ENCODE measurements around the gene RFTN1. TPM values are rescaled to one million over a fixed set of nuclear protein-coding genes. Genes with fewer than 3 reads are reported as not detected.

The RFTN1 gene
- total and polyA plus RNA-seq, 4 donors: 4.4 to 20.4 (median 11.9) TPM

- no peaks in the 10 kb centered on the region for H3K9me3 ChIP-seq (ENCODE audit: control insufficient read depth in 4 of 4, low read length in 3 of 4)
- H3K36me3 ChIP-seq (ENCODE audit: control insufficient read depth in 4 of 4, insufficient read depth in 3 of 4, low read depth in 1 of 4, low read length in 3 of 4): peaks cover 0 to 30% (median 19%) of the 10 kb centered on the region in 4 donors
- H3K9ac ChIP-seq (ENCODE audit: low read depth in 1 of 2, low read length in 2 of 2): no peak overlapping the region
- no peak overlapping the region for H3K4me3 ChIP-seq (ENCODE audit: low read depth in 1 of 3, low read length in 3 of 3)
- no peak overlapping the region for H3K27ac ChIP-seq (ENCODE audit: low read depth in 1 of 2, low read length in 2 of 2)
- no peaks in the 10 kb centered on the region for H3K27me3 ChIP-seq (ENCODE audit: control insufficient read depth in 4 of 4, insufficient read depth in 4 of 4, low read length in 3 of 4)
- 83% methylated on average over 1 of the region's 1 CpG for WGBS
- TF ChIP-seq NR2F2 (IDR thresholded peaks at IDR 0.05): no peak
- TF ChIP-seq RXRA (IDR thresholded peaks at IDR 0.05): no peak
- TF ChIP-seq JUND (IDR thresholded peaks at IDR 0.05): no peak
- no peak for TF ChIP-seq RAD21 (IDR thresholded peaks at IDR 0.05)
- TF ChIP-seq HNF4A (conservative IDR thresholded peaks at IDR 0.05): no peak
- TF ChIP-seq GABPA (IDR thresholded peaks at IDR 0.05 in 1 of 2, conservative IDR thresholded peaks at IDR 0.05 in 1 of 2): no peak
- TF ChIP-seq, protein P1, sequence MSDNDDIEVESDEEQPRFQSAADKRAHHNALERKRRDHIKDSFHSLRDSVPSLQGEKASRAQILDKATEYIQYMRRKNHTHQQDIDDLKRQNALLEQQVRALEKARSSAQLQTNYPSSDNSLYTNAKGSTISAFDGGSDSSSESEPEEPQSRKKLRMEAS (IDR thresholded peaks at IDR 0.05): no peak
- TF ChIP-seq FOXA1 (IDR thresholded peaks at IDR 0.05): no peak
- no peak for TF ChIP-seq ZBTB33 (IDR thresholded peaks at IDR 0.05)
- no peak for TF ChIP-seq ATF3 (IDR thresholded peaks at IDR 0.05)
- TF ChIP-seq REST (IDR thresholded peaks at IDR 0.05): no peak
- TF ChIP-seq SP1 (IDR thresholded peaks at IDR 0.05): no peak
- no peak for TF ChIP-seq EGR1 (IDR thresholded peaks at IDR 0.05; ENCODE audit: low read depth in 2 of 2)
- no peak for TF ChIP-seq TAF1 (conservative IDR thresholded peaks at IDR 0.05)
- H3K4me1 ChIP-seq (ENCODE audit: control insufficient read depth in 4 of 4, insufficient read depth in 4 of 4, low read length in 3 of 4): peaks cover 2 to 7% (median 4%) of the 10 kb centered on the region in 4 donors
- no peak for DNase-seq (ENCODE audit: low spot score)
Measured at GRCh38 chr3:16272588-16272987, 240.9 kb downstream of the RFTN1 start.

DNA sequence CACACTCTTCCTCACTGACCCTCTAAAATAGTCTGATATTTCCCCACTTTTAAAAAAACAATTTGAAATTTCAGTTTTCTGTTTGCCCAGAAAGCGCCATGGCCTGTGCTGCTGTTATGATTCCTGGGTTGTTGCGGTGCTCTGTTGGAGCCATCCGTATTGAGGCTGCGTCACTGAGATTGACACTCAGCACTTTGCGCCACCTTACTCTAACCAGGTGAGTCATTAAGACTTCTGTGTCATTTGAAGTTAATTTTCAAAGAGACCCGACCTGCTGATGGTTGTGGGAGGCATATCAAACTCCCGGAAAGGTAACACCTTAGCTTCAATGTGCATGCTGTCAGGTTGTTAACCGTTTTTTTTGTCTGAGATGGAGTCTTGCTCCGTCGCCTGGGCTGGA lies 242.6 kb downstream of the RFTN1 start:
- TF ChIP-seq RXRA (IDR thresholded peaks at IDR 0.05): no peak
- TF ChIP-seq HNF4A (conservative IDR thresholded peaks at IDR 0.05): no peak
- TF ChIP-seq GABPA (IDR thresholded peaks at IDR 0.05 in 1 of 2, conservative IDR thresholded peaks at IDR 0.05 in 1 of 2): no peak
- TF ChIP-seq FOXA2 (IDR thresholded peaks at IDR 0.05): no peak
- TF ChIP-seq, protein P2, sequence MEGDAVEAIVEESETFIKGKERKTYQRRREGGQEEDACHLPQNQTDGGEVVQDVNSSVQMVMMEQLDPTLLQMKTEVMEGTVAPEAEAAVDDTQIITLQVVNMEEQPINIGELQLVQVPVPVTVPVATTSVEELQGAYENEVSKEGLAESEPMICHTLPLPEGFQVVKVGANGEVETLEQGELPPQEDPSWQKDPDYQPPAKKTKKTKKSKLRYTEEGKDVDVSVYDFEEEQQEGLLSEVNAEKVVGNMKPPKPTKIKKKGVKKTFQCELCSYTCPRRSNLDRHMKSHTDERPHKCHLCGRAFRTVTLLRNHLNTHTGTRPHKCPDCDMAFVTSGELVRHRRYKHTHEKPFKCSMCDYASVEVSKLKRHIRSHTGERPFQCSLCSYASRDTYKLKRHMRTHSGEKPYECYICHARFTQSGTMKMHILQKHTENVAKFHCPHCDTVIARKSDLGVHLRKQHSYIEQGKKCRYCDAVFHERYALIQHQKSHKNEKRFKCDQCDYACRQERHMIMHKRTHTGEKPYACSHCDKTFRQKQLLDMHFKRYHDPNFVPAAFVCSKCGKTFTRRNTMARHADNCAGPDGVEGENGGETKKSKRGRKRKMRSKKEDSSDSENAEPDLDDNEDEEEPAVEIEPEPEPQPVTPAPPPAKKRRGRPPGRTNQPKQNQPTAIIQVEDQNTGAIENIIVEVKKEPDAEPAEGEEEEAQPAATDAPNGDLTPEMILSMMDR (IDR thresholded peaks at IDR 0.05; ENCODE audit: low read depth, low read length, missing input control): no peak
- TF ChIP-seq YY1 (IDR thresholded peaks at IDR 0.05): no peak
- TF ChIP-seq JUND (IDR thresholded peaks at IDR 0.05): no peak
- TF ChIP-seq, protein P1 (IDR thresholded peaks at IDR 0.05): no peak
- TF ChIP-seq REST (IDR thresholded peaks at IDR 0.05): no peak
- TF ChIP-seq HNF4G (IDR thresholded peaks at IDR 0.05): no peak
- no peak for TF ChIP-seq NR2F2 (IDR thresholded peaks at IDR 0.05)
- no peak for TF ChIP-seq SP1 (IDR thresholded peaks at IDR 0.05)
- no peak for TF ChIP-seq ATF3 (IDR thresholded peaks at IDR 0.05)
- no peak for TF ChIP-seq FOXA1 (IDR thresholded peaks at IDR 0.05)
- TF ChIP-seq EGR1 (IDR thresholded peaks at IDR 0.05; ENCODE audit: low read depth in 2 of 2): no peak
- no peak overlapping the region for H3K9ac ChIP-seq (ENCODE audit: low read depth in 1 of 2, low read length in 2 of 2)
- no peaks in the 10 kb centered on the region for H3K27me3 ChIP-seq (ENCODE audit: control insufficient read depth in 4 of 4, insufficient read depth in 4 of 4, low read length in 3 of 4)
- H3K36me3 ChIP-seq (ENCODE audit: control insufficient read depth in 4 of 4, insufficient read depth in 3 of 4, low read depth in 1 of 4, low read length in 3 of 4): peaks cover 0 to 25% (median 19%) of the 10 kb centered on the region in 4 donors
- 96% methylated on average over 10 of the region's 10 CpGs for WGBS
- H3K27ac ChIP-seq (ENCODE audit: low read depth in 1 of 2, low read length in 2 of 2): no peak overlapping the region
- peaks cover 2 to 21% (median 18%) of the 10 kb centered on the region in 4 donors for H3K4me1 ChIP-seq (ENCODE audit: control insufficient read depth in 4 of 4, insufficient read depth in 4 of 4, low read length in 3 of 4)
- no peaks in the 10 kb centered on the region for H3K9me3 ChIP-seq (ENCODE audit: control insufficient read depth in 4 of 4, low read length in 3 of 4)
- no peak overlapping the region for H3K4me3 ChIP-seq (ENCODE audit: low read depth in 1 of 3, low read length in 3 of 3)
- DNase-seq (ENCODE audit: low spot score): no peak

Measured in liver (tissue), 9 donors.